CD4-positive, alpha-beta T cell (primary cell): ENCODE results near the gene FAM98C. TPM values are rescaled to one million over a fixed set of nuclear protein-coding genes. Genes with fewer than 3 reads are reported as not detected.
"Not testable (repeated sequence)": the region's sequence is repeated elsewhere in the genome, so short reads cannot be mapped to it uniquely, and the experiment has no call there.

Experiments
- ATAC-seq: fragments of 200-7000 bp; cut with Tn5 transposase; one replicate; pipeline ENCODE4 v1.10.0; 2022; ENCODE audit warnings: mild to moderate bottlenecking; ENCODE audit not compliant: poor library complexity
- CTCF ChIA-PET: fragments of 350-600 bp; sonication (Branson Sonifier 250); formaldehyde crosslinking; loops from one replicate; lab custom pipeline; 2021; ENCODE audit warnings: antibody characterized with exemption, inconsistent platforms; lab: Charles Lee
- POLR2A ChIA-PET: fragments of 350-600 bp; sonication (Branson Sonifier 250); formaldehyde crosslinking; loops from one replicate; lab custom pipeline; 2021; ENCODE audit warnings: antibody characterized with exemption, inconsistent platforms; lab: Charles Lee
- DNase-seq, 14 experiments: peaks; one replicate each; pipeline ENCODE4 v3.0.0-alpha.2; 2013 to 2020; ENCODE audit warnings: mixed read lengths in 2 of 14
- H3K27ac ChIP-seq, 2 donors: one replicate each; pipeline versions ENCODE4 v1.5.1 to v1.7.0; 2013; ENCODE audit warnings: low read length in 2 of 2, low read depth in 1 of 2, mild to moderate bottlenecking in 1 of 2
- H3K27me3 ChIP-seq, 2 experiments: 1 replicate in 1 of 2; 2 replicates in 1 of 2; pipeline versions ENCODE4 v1.6.1 to v1.7.0; 2013; ENCODE audit warnings: low read length in 2 of 2, control low read depth in 1 of 2, mild to moderate bottlenecking in 1 of 2, moderate library complexity in 1 of 2; ENCODE audit not compliant: insufficient read depth in 2 of 2, control insufficient read depth in 1 of 2
- H3K36me3 ChIP-seq: one replicate; pipeline ENCODE4 v1.6.1; 2013; ENCODE audit warnings: low read length, control low read depth; ENCODE audit not compliant: insufficient read depth
- H3K4me1 ChIP-seq: one replicate; pipeline ENCODE4 v1.6.1; 2013; ENCODE audit warnings: low read length, control low read depth; ENCODE audit not compliant: insufficient read depth
- H3K4me3 ChIP-seq: one replicate; pipeline ENCODE4 v1.5.1; 2013; ENCODE audit warnings: mild to moderate bottlenecking, low read length, moderate library complexity
- H3K9me3 ChIP-seq, 2 experiments: 1 replicate in 1 of 2; 2 replicates in 1 of 2; pipeline versions ENCODE4 v1.6.1 to v1.7.0; 2013; ENCODE audit warnings: low read length in 2 of 2, mild to moderate bottlenecking in 2 of 2, control low read depth in 1 of 2, moderate library complexity in 1 of 2; ENCODE audit not compliant: control insufficient read depth in 1 of 2, insufficient read depth in 1 of 2
- H3K27ac Mint-ChIP-seq: one replicate; pipeline ENCODE4 v1.8.0; 2020; ENCODE audit warnings: mixed read lengths
- H3K27me3 Mint-ChIP-seq: one replicate; pipeline ENCODE4 v1.8.0; 2021; ENCODE audit warnings: mixed read lengths
- H3K36me3 Mint-ChIP-seq: one replicate; pipeline ENCODE4 v1.8.0; 2021; ENCODE audit warnings: low read depth, mixed read lengths
- H3K4me1 Mint-ChIP-seq: one replicate; pipeline ENCODE4 v1.8.0; 2021; ENCODE audit warnings: low read depth, mixed read lengths
- H3K4me3 Mint-ChIP-seq: one replicate; pipeline ENCODE4 v1.8.0; 2020; ENCODE audit warnings: mild to moderate bottlenecking, mixed read lengths
- H3K9me3 Mint-ChIP-seq: one replicate; pipeline ENCODE4 v1.8.0; 2020; ENCODE audit warnings: mixed read lengths
- CTCF ChIP-seq: fragments of 200-600 bp; IDR thresholded peaks from one replicate; pipeline ENCODE4 v1.8.0; 2022; ENCODE audit warnings: antibody characterized with exemption, mild to moderate bottlenecking
- intact Hi-C, 2 experiments: fragments of 100-400 bp; cut with DNase I in 1 of 2; cut with micrococcal nuclease in 1 of 2; formaldehyde crosslinking; loops; one replicate each; pipeline versions ENCODE4 v1.15.1 to v1.9.0; 2023 to 2025; cut with DNase I, micrococcal nuclease
- total RNA-seq, 174 experiments: library from RNA in 2 of 174; stranded (reverse) in 2 of 174; gene quantifications; one replicate each; pipeline ENCODE4 v1.2.3 and lab custom pipeline; 2021 to 2026

The FAM98C gene
- total RNA-seq, 2 experiments from 2014 or later: 33.2 to 36.1 TPM

DNA sequence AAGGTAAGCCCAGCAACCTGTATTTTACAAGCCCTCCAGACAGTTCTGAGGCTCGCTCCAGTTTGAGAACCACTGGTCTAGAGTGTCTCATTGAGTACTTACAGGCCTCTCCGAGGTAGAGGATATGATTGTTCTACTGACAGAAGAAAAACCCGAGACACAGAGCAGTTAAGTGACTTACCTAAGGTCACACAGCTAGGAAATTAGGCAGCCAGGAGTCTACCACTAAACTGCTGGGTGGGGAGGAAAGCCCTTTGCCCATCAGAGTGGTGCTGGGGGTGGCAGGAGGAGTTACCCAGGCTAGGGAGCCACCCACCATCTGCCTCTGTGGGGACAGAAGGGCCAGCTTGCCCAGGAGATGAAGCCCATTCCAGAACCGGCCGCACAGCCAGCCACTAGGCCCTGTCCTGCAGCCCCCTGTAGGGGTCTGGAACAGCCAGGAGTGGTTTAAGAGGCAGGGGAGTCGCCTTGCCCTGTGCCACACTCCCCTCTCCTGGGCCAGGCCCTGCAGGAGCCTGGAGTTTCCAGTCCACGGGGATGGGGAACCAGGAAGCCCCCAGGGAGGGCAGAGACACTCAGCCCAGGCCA is 22.4 kb downstream of the FAM98C start:
- Histone ChIP-seq H3K4me3 (peak overlapping the region; percentile 40), H3K9me3 (no peaks in the 10 kb centered on the region), H3K4me1 (peaks cover 29% of the 10 kb centered on the region), H3K27ac (no peak overlapping the region), H3K27me3 (no peaks in the 10 kb centered on the region), H3K36me3 (no peaks in the 10 kb centered on the region)
- Mint-ChIP-seq H3K36me3 (no peaks in the 10 kb centered on the region), H3K4me3 (no peak overlapping the region), H3K4me1 (peaks cover 25% of the 10 kb centered on the region), H3K27ac (no peak overlapping the region), H3K27me3 (peaks cover 5% of the 10 kb centered on the region), H3K9me3 (no peaks in the 10 kb centered on the region)
- no peak for DNase-seq
- CTCF ChIA-PET: interaction anchor here (3.0 kb wide), 1 partner anchor 22 kb away, joined by 7 read pairs; the partner anchor contains the start of gene FAM98C
- no peak for TF ChIP-seq CTCF
- intact Hi-C loops: no loop called here
- POLR2A ChIA-PET: interaction anchor here (2.1 kb wide), 1 partner anchor 22 kb away, joined by 12 read pairs; the partner anchor contains the start of gene FAM98C
- ATAC-seq: no peak

DNA sequence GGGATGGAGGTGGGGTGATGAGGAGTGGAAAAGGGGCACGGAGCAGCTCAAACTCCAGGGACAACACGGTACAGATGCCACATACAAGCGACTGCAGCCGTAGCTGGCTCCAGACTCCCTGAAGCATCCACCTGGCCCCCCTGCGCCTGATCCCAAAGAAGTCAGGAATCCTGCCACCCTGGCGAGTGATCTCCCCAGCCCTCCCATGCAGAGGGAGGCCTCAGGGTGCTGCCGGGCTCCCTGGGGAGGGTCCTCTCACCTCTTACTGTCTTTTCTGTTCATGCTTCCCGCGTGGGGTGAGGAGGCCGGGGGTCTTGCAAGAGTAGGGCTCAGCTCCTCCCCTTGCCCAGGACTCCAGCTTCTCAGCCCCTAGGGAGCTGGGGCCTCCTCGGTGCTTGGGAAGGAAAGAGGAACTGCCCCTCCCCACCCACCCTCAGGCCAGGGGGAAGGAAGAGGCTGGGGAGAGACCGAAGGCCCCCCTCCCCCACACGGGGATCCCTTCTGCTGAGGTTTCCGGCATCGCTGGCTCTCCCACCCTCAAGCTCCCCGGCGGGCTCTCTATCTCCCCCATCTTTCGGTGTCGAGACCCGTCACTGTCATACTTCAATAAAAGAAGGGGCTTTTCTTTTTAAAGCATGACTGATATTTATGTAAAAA is 23.0 kb downstream of the FAM98C start, which contains the start of gene RASGRP4:
RASGRP4 (minus strand) TSS at position 410 of the 657 bp plus-strand sequence; CDS start at position 282, 128 bp downstream.
- no peak within 1 kb of the TSS for H3K27ac Mint-ChIP-seq
- H3K27me3 Mint-ChIP-seq: peaks cover 5% of the 10 kb centered on the region
- ChIA-PET POLR2A (interaction anchor here (2.1 kb wide), 1 partner anchor 23 kb away, joined by 12 read pairs; the partner anchor contains the start of gene FAM98C), CTCF (interaction anchor here (0.6 to 3.0 kb wide), 2 partner anchors 23 to 342 kb away, joined by 4 to 7 read pairs; partner anchors contain the start of gene FAM98C)
- Histone ChIP-seq H3K4me3 (peak within 1 kb of the TSS; percentile 40), H3K27ac (no peak within 1 kb of the TSS), H3K36me3 (no peaks in the 10 kb centered on the region), H3K9me3 (no peaks in the 10 kb centered on the region), H3K27me3 (no peaks in the 10 kb centered on the region), H3K4me1 (peaks cover 29% of the 10 kb centered on the region)
- H3K4me3 Mint-ChIP-seq: peak within 1 kb of the TSS; percentile 27
- TF ChIP-seq CTCF: no peak
- no peaks in the 10 kb centered on the region for H3K36me3 Mint-ChIP-seq
- peak; percentile 59 for ATAC-seq
- intact Hi-C loops: no loop called here
- H3K4me1 Mint-ChIP-seq: peaks cover 25% of the 10 kb centered on the region
- peak in 7 of 14 experiments; percentile 6 to 74 (median 34) for DNase-seq
- no peaks in the 10 kb centered on the region for H3K9me3 Mint-ChIP-seq

GRCh38 chr19:38427035-38427677 is 24.3 kb downstream of the FAM98C start:
- CTCF ChIA-PET, H3K36me3 ChIP-seq, H3K36me3 Mint-ChIP-seq, intact Hi-C loops, H3K9me3 Mint-ChIP-seq, H3K27ac ChIP-seq, H3K4me3 ChIP-seq, H3K27me3 Mint-ChIP-seq, H3K27me3 ChIP-seq, H3K4me3 Mint-ChIP-seq, H3K9me3 ChIP-seq, POLR2A ChIA-PET: not testable (repeated sequence)
- peaks cover 25% of the 10 kb centered on the region for H3K4me1 Mint-ChIP-seq
- peak overlapping the region; percentile 49 for H3K27ac Mint-ChIP-seq
- ATAC-seq (peak; percentile 72), DNase-seq (peak in 4 of 14 experiments; percentile 26 to 78 (median 52))
- H3K4me1 ChIP-seq: peaks cover 29% of the 10 kb centered on the region
